ENCODE data around the gene EEF2K.
A peak's percentile ranks its signal among the peaks of the same experiment; 100 is the strongest.
"Not testable (repeated sequence)": the region's sequence is repeated elsewhere in the genome, so short reads cannot be mapped to it uniquely, and the experiment has no call there.

Gene EEF2K

DNA sequence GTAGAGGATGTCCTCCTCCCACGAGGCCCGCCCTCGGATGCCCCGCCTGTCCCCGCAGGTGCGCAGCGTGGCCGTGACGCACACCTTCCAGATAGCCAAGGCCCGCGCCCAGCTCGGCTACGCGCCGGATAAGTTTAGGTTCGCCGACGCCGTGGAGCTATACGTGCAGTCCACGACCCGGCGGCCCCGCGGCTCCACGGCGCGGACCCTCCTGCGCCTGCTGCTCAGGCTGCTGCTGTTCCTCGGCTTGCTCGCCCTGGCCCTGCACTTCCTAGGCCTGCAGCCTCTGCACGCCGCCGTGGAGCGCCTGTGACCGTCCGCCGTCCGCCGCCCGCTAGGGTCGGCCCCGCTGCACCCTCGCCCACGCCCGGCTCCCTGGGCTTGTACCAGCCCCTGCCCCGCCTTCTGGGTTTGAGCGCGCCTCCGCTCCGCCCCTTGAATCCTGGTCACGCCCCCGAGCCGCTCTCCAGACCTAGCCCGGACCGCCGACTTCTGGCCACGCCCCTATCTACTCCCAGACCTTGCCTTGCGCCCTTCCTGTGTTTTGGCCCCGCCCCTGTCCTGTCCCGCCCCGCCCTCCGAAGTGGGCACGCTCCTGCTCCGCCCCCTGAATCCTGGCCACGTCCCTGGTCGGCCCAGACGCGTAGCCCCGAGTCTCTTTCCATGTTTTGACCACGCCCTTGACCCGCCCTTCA is 15.8 kb upstream of the EEF2K start:
- DNase-seq, result peak; percentile 98 to 99

DNA sequence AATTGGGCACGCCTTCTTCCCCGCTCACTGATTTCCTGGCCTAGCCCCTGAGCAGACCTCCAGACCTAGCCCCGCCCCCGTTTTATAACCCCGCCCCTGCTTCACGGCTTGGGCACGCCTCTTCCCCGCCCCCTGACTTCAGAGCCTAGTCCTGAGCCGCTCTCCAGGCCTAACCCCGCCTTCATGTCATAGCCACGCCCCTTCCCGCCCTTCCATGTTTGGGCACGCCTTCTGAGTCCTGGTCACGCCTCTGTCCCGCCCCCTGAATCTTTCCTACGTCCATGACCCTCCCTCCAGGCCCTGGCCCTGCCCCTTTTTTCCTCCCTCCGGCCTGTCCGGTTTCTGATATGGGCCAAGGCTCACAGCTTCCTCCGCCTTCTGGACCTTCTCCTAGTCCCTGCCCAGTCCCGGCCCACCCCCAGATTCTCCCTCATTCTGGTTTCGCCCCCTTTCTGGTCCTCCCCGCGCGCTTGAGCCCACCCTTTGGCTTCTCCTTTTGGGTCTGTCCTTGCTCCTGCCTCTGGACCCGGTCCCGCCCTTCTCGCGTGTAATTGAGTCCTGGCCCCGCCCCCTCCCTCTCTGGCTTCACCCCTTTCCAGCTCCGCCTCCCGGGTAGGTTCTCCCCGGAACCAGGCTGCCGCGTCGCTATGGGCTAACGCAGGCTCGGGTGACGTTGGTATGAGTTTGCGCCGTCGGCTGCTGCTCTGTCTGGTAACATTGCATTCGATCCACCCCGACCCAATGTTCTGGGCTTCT is 15.1 kb upstream of the EEF2K start:
- peak; percentile 98 to 99 for DNase-seq

DNA sequence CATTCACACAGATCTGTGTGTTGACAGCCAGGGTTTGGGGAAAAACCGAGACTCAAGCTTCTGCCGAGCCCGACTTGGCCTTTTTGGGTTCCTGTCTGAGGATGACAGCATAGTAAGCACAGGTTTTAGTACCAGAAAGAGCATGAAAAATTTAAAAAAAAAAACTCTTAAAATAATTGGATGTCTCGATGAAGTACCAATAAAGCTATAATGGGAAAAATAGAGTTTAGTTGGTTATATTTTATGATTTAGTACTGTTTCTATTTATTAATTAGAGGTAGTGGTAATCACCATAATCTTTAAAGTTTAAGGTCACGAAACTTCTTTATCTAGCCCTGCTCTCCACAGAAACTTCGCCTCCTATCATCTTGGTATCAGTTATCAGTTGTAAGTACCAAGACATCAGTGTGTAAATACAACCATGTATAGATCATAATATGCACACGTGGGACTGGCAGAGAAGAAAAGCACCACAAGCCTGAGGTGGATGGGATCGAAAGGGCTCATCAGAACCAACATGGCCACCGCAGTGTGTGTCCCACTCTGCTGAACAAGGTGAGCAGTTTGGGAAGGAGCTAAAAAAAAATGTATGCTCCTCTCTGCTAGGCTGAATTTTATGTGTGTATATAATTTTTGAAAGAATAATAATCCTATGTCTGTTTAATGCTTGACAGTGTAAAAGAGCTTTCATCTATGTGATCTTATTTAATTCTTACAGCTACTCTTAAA is 14.4 kb upstream of the EEF2K start:
- DNase-seq, result peak; percentile 37 to 40

DNA sequence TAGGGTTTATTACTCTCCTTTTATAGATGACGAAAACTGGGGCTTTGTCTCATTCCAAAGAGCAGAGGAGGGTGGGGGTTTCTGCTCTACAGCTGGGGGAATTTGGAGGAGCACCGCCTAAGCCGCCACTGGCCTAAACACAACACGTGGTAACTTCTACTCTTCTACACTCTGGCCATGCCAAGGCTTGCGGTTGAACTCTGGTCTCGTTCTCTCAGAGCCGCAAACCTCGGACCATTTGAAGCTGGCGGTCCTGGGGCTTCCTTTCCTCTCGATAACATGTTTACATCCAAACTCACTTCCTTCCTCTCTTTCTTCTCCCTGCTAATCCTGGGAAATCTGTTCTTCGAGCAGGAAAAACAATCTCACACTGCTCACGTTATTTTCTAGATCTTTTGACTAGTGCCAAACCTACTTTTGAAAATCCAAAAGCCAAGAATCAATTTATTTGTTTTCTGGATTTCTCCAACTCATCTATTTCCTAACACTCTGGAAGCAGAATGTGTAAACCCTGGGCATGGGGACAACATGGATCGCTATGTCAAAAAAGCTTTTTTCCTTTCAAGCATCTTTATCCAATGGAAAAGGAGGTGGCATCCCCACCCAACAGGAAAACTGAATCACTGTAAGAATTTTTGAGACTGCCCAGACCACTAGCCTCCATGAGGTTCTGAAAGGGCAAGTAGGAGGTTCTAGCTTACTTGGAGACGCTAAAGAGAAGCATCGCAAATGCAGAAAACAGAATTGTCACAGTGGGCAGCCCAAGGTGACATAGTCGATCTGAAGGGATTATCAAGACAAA is 13.6 kb upstream of the EEF2K start:
- DNase-seq, result peak; percentile 55 to 84

DNA sequence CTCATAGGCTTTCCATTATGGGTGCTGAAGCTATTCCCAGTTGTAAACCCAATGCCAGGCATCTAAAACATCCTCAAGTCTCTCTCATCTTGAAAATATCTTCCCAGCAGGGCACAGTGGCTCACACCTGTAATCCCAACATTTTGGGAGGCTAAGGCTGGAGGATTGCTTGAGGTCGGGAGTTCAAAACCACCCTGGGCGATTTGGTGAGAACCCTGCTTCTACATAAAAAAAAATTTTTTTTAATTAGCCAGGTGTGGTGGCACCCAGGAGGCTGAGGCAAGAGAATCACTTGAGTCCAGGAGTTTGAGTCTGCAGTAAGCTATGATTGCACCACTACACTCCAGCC is 13.0 kb upstream of the EEF2K start:
- no peak for DNase-seq

DNA sequence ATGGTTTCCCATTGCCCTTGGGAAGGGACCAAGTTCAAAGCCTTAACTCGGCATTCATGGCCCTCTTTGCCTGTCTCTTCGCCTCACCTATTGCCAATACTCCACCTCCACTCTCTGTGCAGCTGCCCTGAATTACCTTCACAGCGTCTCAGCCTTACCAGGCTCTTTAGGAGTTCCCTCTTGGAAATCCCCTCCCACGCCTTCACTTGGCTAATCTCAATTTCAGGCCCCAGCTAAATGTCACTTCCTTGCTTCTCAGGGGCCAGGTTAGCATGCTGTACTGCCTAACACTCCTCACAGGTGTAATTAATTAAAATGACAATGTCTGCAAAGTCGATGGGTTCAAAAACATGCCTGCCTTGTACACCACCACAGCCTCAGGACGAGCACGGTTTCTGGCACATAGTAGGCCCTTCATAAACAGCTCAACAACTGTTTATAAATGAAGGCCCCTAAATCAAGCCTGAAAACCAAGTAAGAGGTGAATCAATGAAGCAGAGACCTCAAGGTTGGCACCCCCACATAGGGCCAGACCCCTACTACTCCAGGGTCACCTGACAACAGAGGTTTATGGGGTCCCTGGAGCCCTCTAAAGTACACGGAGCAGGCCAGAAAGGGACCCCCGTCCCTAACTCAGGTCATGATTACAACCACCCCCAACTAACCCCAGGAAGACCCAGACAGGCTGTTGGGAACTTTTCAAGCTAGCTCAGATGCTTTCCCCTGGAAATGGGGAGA is 11.2 kb upstream of the EEF2K start:
- DNase-seq, result no peak

DNA sequence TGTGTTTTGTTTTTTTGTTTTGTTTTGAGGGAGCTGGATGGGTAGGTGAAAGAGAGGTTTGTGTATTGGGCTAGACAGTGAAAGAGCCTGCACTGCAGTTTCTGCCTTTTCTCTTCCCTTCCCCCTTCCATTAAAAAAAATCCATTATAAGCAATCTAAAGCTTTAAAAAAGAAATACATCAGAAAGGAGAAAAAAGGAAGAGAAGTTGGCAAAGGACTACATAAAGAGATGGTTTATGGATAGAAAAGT is 10.7 kb upstream of the EEF2K start:
- no peak for DNase-seq

DNA sequence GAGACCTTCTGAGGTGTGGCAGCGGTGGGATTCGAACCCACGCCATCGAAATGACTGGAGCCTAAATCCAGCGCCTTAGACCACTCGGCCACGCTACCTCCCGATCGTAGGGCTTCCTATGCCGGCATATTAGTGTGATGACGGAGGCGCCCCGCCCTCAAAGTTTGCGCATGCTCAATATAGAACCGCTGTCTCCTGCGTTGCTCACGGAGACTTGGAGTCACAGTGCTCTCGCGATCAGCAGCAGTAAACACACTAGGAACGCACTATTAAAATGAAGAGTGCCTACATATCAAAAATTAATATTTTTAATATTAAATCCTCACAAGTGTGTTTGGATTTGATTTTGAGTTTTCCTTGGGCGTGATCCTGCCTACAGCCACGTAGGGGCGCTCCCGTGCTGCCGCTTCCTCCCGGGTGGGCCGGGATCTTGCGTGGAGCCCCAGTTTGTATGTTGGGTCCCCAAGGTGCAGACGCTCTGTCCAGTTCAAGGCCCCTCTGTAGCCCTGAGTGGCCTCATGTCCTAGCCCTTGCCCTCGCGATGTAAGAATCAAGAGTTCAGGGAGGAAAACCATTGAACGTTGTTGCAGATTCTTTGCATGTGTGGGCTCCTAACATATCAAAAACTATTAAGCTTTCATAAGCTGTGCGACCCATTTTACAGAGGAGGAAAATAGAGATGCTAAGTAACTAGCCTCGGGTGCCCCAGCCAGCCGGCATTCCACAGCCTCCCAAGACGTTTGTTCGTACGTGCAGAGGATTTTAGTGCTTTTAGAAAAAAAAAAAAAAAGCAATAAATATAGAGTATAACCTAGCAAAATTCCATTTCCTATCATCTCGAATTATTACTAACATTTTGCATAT is 10.2 kb upstream of the EEF2K start:
- peak; percentile 77 to 84 for DNase-seq

DNA sequence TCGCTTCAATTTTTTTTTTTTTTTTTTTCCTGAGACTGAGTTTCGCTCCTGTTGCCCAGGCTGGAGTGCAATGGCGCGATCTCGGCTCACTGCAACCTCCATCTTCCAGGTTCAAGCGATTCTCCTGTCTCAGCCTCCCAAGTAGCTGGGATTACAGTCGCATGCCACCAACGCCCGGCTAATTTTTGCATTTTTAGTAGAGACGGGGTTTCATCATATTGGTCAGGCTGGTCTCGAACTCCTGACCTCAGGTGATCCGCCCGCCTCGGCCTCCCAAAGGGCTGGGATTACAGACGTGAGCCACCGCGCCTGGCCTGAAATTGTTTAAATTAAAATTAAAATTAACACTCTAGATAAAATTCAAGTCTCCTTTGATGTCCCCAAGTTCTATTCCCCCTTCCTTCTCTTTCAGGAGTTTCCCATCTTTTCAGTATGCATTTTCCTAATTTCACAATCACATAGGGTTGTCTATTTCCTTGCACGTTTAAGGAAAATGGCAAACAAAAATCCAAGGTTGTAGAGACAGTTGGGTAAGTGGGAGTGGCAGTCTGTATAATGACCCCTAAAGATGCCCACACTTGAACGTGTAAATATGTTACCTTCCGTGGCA is 9.4 kb upstream of the EEF2K start:
- DNase-seq, result not testable (repeated sequence)

DNA sequence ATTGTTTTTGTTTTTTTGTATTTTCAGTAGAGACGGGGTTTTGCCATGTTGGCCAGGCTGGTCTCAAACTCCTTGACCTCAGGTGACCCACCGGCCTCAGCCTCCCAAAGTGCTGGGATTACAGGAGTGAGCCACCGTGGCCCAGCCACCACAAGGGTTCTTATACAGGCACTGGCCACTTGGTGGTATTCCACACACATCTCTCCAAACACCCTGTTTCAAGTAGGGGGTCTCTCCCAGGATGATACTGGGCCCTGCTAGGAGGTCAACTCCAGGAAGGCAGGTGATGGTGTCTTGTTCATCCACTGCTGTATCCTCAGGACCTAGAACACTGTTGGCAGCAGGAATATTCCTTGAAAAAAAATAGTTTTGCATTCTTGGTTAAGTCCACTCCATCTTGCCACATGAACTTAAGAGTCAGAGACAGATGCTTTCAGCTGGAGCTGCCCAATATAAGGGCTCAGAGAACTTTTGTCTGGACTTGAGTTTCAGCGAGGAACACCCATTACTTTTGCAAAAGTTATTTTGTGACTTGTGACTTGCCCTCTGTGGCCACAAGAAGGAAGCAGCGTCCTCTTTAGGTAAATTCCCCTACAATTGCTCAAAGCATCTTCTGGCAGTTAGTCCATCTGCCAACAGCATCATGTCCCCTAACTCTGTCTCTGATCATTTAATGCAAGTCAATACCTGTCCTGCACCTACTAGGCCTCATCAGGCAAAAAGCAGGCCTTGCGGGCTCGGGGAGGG is 7.4 kb upstream of the EEF2K start:
- no peak for DNase-seq

DNA sequence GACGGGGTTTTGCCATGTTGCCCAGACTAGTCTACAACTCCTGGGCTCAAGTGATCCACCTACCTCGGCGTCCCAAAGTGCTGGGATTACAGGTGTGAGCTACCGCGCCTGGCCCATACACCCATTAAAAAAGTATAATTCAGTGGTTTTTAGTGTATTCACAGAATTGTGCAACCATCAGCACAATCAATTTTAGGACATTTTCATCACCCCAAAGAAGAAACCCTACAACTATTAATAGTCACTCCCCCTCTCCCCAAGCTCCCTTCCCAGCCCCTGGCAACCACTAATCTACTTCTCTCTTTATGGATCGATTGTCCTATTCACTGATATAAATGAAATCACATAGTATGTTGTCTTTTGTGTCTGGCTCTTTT is 3.8 kb upstream of the EEF2K start:
- no peak for DNase-seq

DNA sequence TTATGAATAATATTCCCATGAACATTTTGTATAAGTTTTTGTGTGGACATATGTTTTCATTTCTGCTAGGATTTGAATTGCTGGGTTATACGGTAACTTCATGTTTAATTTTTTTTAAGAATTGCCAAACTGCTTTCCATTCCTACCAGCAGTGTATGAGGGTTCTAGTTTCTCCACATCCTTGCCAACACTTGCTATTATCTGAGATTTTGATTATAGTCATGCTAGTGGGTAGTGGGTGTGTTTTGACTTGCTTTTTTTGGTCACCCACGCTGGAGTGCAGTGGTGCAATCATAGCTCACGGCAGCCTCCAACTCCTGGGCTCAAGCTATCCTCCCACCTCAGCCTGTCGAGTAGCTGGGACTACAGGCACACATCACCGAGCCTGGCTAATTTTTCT is 3.0 kb upstream of the EEF2K start:
- DNase-seq, result no peak

DNA sequence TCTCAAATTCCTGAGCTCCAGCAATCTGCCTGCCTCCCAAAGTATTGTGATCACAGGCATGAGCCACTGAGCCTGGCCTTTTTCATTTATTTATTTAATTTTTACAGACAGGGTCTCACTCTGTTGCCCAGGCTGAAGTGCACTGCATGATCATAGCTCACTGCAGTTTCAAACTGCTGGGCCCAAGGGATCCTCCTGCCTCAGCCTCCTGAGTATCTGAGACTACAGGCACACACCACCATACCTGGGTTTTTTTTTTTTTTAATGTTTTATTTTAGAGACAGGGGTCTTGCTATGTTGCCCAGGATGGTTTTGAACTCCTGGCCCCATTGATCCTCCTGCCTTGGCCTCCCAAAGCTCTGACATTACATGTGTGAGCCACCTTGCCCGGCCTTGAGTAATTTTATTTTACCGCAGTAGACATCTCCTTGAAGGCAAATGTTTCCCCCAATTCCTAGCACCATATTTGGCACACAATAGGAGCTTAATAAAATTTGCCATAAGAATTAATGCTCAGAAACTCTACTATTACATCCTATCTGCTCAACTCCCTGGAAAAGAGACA is 1.9 kb upstream of the EEF2K start:
- no peak for DNase-seq

DNA sequence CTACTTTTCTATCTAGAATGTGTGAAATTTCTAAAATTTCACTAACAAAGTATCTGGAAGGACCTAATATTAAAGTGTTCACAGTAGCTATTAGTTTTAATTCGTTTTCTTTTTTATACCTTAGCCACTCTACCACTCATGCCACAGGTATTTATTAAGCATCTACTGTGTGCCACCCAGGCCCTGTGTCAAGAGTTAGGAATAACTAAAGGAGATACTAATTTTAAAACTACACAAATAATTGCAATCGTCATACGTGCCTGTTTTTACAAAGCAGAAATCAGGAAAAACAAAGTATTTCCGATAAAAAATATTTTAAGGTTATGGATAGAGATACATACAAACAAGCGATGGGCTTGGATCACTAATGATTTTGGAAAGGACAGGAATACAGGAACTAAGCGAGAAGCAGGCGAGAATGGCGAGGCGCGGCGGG is 483 bp upstream of the EEF2K start:
- DNase-seq, result no peak

DNA sequence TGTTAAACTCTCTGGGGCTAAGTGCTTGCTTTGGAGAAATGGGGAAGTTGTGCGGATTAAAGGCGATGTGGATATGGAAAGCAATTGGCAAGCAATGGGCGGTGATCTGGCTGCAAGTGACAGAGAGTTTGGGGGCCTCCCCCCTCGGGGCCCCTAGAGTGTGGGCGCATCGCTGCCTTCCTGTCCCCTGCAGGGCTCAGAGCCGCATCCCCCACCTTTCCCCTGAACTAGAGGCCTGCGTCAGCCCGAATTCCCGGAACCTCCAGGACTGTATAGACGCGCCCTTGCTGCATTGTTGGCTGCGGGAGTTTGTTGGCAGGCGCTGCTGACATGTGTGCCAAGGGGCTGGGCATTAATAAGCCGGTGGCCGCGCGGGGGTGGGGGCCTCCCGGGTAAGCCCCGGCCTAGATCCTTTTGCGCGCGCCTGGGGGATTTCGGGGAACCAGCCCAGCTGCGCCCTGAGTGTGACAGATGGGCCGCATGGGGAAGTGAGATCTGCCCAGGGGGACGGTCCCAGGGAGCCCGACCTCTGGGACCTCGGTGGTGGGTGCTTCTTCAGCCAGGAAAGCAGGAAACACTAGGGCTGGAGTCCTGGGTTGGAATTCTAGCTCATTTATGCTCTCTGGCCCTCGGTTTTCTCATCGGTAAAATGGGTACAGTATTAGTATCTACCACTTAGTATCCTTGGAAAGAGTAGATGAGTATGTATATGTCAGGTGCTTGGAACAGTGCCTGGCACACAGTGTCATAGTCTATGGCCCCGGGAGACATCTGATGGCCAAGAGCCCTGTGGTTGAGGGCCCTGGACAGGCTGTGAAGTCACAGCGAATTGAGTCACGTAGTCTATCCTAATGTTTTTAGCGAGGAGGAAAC is 1.0 kb downstream of the EEF2K start:
- DNase-seq, result peak in 1 of 2 experiments; percentile 33

DNA sequence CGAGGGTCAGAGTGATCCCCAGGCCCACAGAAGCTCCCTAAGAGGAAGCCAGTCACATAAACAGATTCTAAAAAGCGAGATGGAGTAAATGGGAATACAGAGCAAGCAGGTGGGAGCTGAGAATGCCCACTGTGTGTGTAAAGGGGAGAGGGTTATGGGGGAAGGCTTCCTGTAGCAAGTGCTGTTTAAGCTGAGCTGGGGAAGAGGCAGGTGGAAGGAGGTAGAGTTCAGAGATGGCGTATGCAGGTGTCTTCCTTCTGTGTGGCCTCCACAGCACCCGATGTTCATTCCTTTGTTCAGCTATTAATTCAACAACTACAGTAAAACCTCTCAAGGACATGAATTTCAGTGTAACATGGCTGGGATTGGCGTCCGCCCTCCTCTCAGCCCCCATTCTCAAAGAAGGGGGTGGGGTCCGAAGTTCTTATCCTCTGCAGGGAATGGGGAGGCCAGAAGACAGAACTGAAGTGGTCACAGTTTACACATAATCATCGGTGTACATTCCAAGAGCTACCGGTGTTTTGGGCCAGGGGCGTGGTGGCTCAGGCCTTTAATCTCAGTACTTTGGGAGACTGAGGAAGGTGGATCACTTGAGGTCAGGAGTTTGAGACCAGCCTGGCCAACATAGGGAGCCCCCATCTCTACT is 1.8 kb downstream of the EEF2K start:
- no peak for DNase-seq

DNA sequence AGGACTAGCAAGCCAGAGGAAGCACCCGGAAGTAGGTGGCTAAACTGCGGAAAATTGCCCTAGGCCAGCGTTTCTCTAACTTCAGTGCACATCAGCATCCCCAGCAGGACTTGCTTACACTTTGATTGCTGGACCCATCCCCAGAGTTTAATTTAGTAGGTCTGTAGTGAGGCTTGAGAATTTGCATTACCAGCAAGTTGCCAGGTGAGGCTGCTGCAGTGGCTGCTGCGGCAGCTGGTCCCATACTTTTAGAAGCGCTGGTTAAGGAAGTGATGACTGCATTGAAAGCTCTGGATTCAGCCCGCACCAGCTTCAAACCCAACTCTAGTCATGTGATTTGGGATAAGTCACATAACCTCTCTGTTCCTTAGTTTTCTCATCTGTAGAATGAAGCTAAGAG is 4.2 kb downstream of the EEF2K start:
- DNase-seq, result no peak

DNA sequence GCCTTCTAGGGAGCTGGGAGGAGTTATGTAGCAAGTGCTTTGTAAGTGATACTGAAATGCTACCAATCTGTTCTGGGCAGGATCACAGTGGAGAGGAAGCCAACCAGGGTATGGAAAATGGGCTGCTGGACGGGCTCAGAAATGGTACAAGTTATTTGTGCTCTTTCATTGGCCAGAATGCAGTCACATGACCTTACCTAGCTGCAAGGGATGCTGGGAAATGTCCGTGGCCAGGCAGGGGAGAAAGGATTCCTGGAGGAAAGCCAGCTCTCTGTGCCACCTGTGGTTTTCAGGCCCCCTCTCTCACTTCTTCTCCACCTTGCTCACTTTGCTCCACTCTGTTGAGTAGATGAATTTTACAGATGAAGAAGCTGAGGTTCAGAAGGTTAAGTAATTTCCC is 4.8 kb downstream of the EEF2K start:
- DNase-seq, result no peak

DNA sequence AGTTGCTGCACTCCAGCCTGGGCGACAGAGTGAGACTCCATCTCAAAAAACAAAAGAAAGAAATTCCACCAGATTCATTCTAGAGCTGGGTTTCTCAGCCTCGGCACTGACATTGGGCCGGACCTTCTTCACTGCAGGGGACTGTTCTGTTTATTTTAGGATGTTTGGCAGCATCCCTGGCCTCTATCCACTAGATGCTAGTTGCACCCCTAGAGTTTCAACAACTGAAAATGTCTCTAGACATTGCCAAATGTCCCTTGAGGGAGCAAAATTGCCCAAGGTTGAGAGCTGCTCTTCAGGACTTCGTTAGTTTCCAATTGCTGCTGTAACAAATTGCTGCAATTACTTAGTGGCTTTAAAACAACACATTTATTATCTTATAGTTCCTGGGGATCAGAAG is 7.2 kb downstream of the EEF2K start:
- DNase-seq, result no peak
